ENCODE data around the gene MRPL42. TPM values are rescaled to one million over a fixed set of nuclear protein-coding genes. Genes with fewer than 3 reads are reported as not detected.

MRPL42 gene
- total RNA-seq, 1 donor from 2014 or later = 287 TPM

DNA sequence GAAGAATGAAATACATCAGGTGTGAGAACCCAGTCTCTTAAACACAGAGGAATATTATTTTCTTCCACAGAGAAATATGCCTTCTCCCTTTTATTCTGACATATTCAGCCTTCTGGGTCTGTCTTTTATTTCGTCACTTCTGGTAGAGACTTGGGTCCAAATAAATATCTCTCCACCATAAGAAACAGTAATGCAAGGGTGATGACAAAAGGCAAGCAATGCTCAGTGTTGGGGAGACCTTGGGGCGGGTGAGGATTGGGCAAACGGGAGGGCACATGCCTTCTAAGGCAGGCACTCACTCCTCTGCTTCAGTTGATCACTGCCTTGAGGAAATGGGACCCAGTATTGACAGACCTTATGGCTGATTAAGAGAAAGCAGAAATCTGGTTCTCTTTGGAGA, 98.4 kb downstream of the MRPL42 start:
- no peak for DNase-seq (ENCODE audit: low spot score)
- H2AFZ ChIP-seq (replicated peaks) = no peak overlapping the region
- H3K27ac Mint-ChIP-seq = no peak overlapping the region
- H3K27ac ChIP-seq = no peak overlapping the region
- H3K9me3 Mint-ChIP-seq = peaks cover 6% of the 10 kb centered on the region
- no peak overlapping the region for H3K4me3 ChIP-seq
- no peaks in the 10 kb centered on the region for H3K9me3 ChIP-seq (ENCODE audit: low read depth)
- H3K4me1 Mint-ChIP-seq = no peaks in the 10 kb centered on the region
- H3K4me2 ChIP-seq = no peak overlapping the region
- no peaks in the 10 kb centered on the region for H3K4me1 ChIP-seq
- peaks cover 20% of the 10 kb centered on the region for H3K27me3 ChIP-seq
- no peak overlapping the region for H3K4me3 Mint-ChIP-seq
- TF ChIP-seq, protein P1, sequence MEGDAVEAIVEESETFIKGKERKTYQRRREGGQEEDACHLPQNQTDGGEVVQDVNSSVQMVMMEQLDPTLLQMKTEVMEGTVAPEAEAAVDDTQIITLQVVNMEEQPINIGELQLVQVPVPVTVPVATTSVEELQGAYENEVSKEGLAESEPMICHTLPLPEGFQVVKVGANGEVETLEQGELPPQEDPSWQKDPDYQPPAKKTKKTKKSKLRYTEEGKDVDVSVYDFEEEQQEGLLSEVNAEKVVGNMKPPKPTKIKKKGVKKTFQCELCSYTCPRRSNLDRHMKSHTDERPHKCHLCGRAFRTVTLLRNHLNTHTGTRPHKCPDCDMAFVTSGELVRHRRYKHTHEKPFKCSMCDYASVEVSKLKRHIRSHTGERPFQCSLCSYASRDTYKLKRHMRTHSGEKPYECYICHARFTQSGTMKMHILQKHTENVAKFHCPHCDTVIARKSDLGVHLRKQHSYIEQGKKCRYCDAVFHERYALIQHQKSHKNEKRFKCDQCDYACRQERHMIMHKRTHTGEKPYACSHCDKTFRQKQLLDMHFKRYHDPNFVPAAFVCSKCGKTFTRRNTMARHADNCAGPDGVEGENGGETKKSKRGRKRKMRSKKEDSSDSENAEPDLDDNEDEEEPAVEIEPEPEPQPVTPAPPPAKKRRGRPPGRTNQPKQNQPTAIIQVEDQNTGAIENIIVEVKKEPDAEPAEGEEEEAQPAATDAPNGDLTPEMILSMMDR (IDR thresholded peaks at IDR 0.05) = no peak
- no peak for TF ChIP-seq EZH2 (IDR thresholded peaks at IDR 0.05)
- TF ChIP-seq EZH2phosphoT487 (IDR thresholded peaks at IDR 0.05) = no peak
- no peak overlapping the region for H3K9ac ChIP-seq
- H4K20me1 ChIP-seq (ENCODE audit: low read depth) = no peaks in the 10 kb centered on the region
- no peaks in the 10 kb centered on the region for H3K27me3 Mint-ChIP-seq (ENCODE audit: insufficient read depth, low read depth)
- no peaks in the 10 kb centered on the region for H3K36me3 ChIP-seq
- peaks cover 10% of the 10 kb centered on the region for H3F3A ChIP-seq (ENCODE audit: low read depth)
- H3K36me3 Mint-ChIP-seq = peaks cover 1% of the 10 kb centered on the region
- H3K79me2 ChIP-seq (ENCODE audit: low read depth) = no peaks in the 10 kb centered on the region

Small RNAs within 50 kb of the gene (small RNA-seq; reads per million reads assigned to genes)
- not detected for gene RF00019

Other genes with a start within 250 kb of the MRPL42 start
- gene NUDT4, start 89.6 kb upstream of the MRPL42 start, total RNA-seq (ENCODE audit: low replicate concordance) = 56.3 and 89.8 TPM in 2 replicates
- gene UBE2N, start 25.6 kb upstream of the MRPL42 start, total RNA-seq (ENCODE audit: low replicate concordance) = 82.6 and 116 TPM in 2 replicates
- gene SOCS2, start 105.2 kb downstream of the MRPL42 start, total RNA-seq (ENCODE audit: low replicate concordance) = 3.5 and 4.9 TPM in 2 replicates
- 13.7 and 41.2 TPM in 2 replicates for gene CRADD, start 209.9 kb downstream of the MRPL42 start, total RNA-seq (ENCODE audit: low replicate concordance)

Data from neural progenitor cell (in vitro differentiated cells).